Liver (tissue), 9 donors: ENCODE data around the gene VWA2. TPM values are rescaled to one million over a fixed set of nuclear protein-coding genes. Genes with fewer than 3 reads are reported as not detected.

Experiments used
- DNase-seq: peaks from one replicate; pipeline ENCODE4 v3.0.0-alpha.2; 2017; ENCODE audit warnings: low spot score
- H3K27ac ChIP-seq, 2 donors: one replicate each; pipeline ENCODE4 v1.7.0; 2013; ENCODE audit warnings: inconsistent platforms in 2 of 2, low read length in 2 of 2, control low read depth in 1 of 2, low read depth in 1 of 2, mild to moderate bottlenecking in 1 of 2
- H3K27me3 ChIP-seq, 4 donors: one replicate each; pipeline versions ENCODE4 v1.6.1 to v1.7.0; 2013; ENCODE audit warnings: low read length in 3 of 4, inconsistent platforms in 1 of 4, mild to moderate bottlenecking in 1 of 4, moderate library complexity in 1 of 4; ENCODE audit not compliant: control insufficient read depth in 4 of 4, insufficient read depth in 4 of 4
- H3K36me3 ChIP-seq, 4 donors: one replicate each; pipeline versions ENCODE4 v1.6.1 to v1.7.0; 2013; ENCODE audit warnings: low read length in 3 of 4, mild to moderate bottlenecking in 3 of 4, low read depth in 1 of 4, moderate library complexity in 1 of 4; ENCODE audit not compliant: control insufficient read depth in 4 of 4, insufficient read depth in 3 of 4
- H3K4me1 ChIP-seq, 4 donors: one replicate each; pipeline versions ENCODE4 v1.6.1 to v1.7.0; 2013; ENCODE audit warnings: low read length in 3 of 4, mild to moderate bottlenecking in 3 of 4, moderate library complexity in 1 of 4; ENCODE audit not compliant: control insufficient read depth in 4 of 4, insufficient read depth in 4 of 4
- H3K4me3 ChIP-seq, 3 donors: one replicate each; pipeline versions ENCODE4 v1.6.1 to v1.7.0; 2013; ENCODE audit warnings: low read length in 3 of 3, control low read depth in 1 of 3, low read depth in 1 of 3, mild to moderate bottlenecking in 1 of 3
- H3K9ac ChIP-seq, 2 donors: one replicate each; pipeline ENCODE4 v1.7.0; 2013; ENCODE audit warnings: low read length in 2 of 2, mild to moderate bottlenecking in 2 of 2, moderate library complexity in 2 of 2, control low read depth in 1 of 2, low read depth in 1 of 2
- H3K9me3 ChIP-seq, 4 donors: one replicate each; pipeline versions ENCODE4 v1.6.1 to v1.7.0; 2013; ENCODE audit warnings: low read length in 3 of 4; ENCODE audit not compliant: control insufficient read depth in 4 of 4
- EGR1 ChIP-seq, 2 donors: IDR thresholded peaks; 2 replicates each; pipeline ENCODE4 v1.6.1; 2016 to 2018; ENCODE audit warnings: antibody characterized with exemption in 2 of 2, low read depth in 2 of 2
- FOXA1 ChIP-seq: IDR thresholded peaks from 2 replicates; pipeline ENCODE4 v1.6.1; 2016; ENCODE audit warnings: antibody characterized with exemption
- GABPA ChIP-seq, 2 donors: IDR thresholded peaks in 1 of 2; conservative IDR thresholded peaks in 1 of 2; 2 replicates each; pipeline ENCODE4 v1.6.1; 2016; ENCODE audit warnings: antibody characterized with exemption in 2 of 2, mild to moderate bottlenecking in 1 of 2, moderate library complexity in 1 of 2
- HNF4G ChIP-seq: IDR thresholded peaks from 2 replicates; pipeline ENCODE4 v1.6.1; 2016; ENCODE audit warnings: antibody characterized with exemption
- JUND ChIP-seq, 2 donors: IDR thresholded peaks; 2 replicates each; pipeline ENCODE4 v1.6.1; 2016; ENCODE audit warnings: antibody characterized with exemption in 2 of 2
- NR2F2 ChIP-seq: IDR thresholded peaks from 2 replicates; pipeline ENCODE4 v1.6.1; 2016; ENCODE audit warnings: antibody characterized with exemption
- TAF1 ChIP-seq: conservative IDR thresholded peaks from 2 replicates; pipeline ENCODE4 v1.6.1; 2016; ENCODE audit warnings: antibody characterized with exemption, mild to moderate bottlenecking
- ZBTB33 ChIP-seq: IDR thresholded peaks from 2 replicates; pipeline ENCODE4 v1.6.1; 2016; ENCODE audit warnings: antibody characterized with exemption
- WGBS: extraction: QIAGEN DNeasy Blood & Tissue Kit; methylation state at CpG from one replicate; pipeline ENCODE4 v1.1.7; 2013; 5-methylcytosine and 5-hydroxymethylcytosine counted together
- polyA plus RNA-seq, 2 donors: library from polyadenylated mRNA; stranded (reverse) in 1 of 2; unstranded in 1 of 2; fragments of 200-250 nt in 1 of 2; fragments of >200 nt in 1 of 2; fragmentation: Nextera tagmentation in 1 of 2; extraction: Ambion mirVana in 1 of 2; gene quantifications; one replicate each; pipeline versions ENCODE4 v1.2.1 to v1.2.3, GENCODE V29; 2013 to 2015
- total RNA-seq, 2 donors: library from RNA; depleted of rRNA; stranded (reverse); fragments of >200 nt; gene quantifications; one replicate each; pipeline ENCODE4 v1.2.3, GENCODE V29; 2014
- TF ChIP-seq, protein P1 (sequence below): fragments of 150-350 bp; IDR thresholded peaks from 2 replicates; pipeline ENCODE4 v1.5.1; 2017; ENCODE audit warnings: improper control_type of control experiment, low read depth, low read length; ENCODE audit not compliant: missing input control
- TF ChIP-seq, protein P2 (sequence below): IDR thresholded peaks from 2 replicates; pipeline ENCODE4 v1.6.1; 2016; ENCODE audit warnings: antibody characterized with exemption
- donor health status: healthy.
- donor health status: healthy.
- donor health status: healthy.
- donor health status: healthy.
- donor health status: healthy.

The VWA2 gene
- total and polyA plus RNA-seq, 4 donors: 0.05 to 0.25 TPM; not detected in 2

DNA sequence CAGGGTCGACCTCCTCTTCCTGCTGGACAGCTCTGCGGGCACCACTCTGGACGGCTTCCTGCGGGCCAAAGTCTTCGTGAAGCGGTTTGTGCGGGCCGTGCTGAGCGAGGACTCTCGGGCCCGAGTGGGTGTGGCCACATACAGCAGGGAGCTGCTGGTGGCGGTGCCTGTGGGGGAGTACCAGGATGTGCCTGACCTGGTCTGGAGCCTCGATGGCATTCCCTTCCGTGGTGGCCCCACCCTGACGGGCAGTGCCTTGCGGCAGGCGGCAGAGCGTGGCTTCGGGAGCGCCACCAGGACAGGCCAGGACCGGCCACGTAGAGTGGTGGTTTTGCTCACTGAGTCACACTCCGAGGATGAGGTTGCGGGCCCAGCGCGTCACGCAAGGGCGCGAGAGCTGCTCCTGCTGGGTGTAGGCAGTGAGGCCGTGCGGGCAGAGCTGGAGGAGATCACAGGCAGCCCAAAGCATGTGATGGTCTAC is 46.9 kb downstream of the VWA2 start (continued):
- TF ChIP-seq GABPA (IDR thresholded peaks at IDR 0.05 in 1 of 2, conservative IDR thresholded peaks at IDR 0.05 in 1 of 2) (no peak), JUND (IDR thresholded peaks at IDR 0.05) (no peak), HNF4G (no peak)
- TF ChIP-seq, protein P1, sequence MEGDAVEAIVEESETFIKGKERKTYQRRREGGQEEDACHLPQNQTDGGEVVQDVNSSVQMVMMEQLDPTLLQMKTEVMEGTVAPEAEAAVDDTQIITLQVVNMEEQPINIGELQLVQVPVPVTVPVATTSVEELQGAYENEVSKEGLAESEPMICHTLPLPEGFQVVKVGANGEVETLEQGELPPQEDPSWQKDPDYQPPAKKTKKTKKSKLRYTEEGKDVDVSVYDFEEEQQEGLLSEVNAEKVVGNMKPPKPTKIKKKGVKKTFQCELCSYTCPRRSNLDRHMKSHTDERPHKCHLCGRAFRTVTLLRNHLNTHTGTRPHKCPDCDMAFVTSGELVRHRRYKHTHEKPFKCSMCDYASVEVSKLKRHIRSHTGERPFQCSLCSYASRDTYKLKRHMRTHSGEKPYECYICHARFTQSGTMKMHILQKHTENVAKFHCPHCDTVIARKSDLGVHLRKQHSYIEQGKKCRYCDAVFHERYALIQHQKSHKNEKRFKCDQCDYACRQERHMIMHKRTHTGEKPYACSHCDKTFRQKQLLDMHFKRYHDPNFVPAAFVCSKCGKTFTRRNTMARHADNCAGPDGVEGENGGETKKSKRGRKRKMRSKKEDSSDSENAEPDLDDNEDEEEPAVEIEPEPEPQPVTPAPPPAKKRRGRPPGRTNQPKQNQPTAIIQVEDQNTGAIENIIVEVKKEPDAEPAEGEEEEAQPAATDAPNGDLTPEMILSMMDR: no peak

DNA sequence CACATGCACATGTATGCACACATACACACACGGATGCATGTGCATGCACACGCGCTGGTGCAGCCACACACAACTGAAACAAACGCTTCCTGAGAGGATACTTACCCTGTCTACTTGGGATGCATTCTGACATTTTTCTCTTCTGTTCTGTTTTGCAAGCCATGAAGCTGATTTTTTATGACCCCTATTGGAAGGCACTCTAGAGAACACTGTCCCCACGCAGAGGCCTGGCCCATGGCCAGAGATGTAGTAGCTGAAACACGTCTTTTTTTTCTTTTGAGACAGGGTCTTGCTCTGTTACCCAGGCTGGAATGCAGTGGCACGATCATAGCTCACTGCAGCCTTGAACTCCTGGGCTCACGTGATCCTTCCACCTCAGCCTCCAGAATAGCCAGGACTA is 47.9 kb downstream of the VWA2 start:
- H3K9ac ChIP-seq: no peak overlapping the region
- no peaks in the 10 kb centered on the region for H3K9me3 ChIP-seq
- H3K27me3 ChIP-seq: no peaks in the 10 kb centered on the region
- DNase-seq: no peak
- 67% methylated on average over 8 of the region's 8 CpGs for WGBS
- no peak overlapping the region for H3K4me3 ChIP-seq
- H3K4me1 ChIP-seq: no peaks in the 10 kb centered on the region
- H3K27ac ChIP-seq: no peak overlapping the region
- TF ChIP-seq EGR1 (IDR thresholded peaks at IDR 0.05; ENCODE audit: low read depth in 2 of 2) (no peak), GABPA (IDR thresholded peaks at IDR 0.05 in 1 of 2, conservative IDR thresholded peaks at IDR 0.05 in 1 of 2) (no peak), ZBTB33 (no peak), HNF4G (no peak)
- no peaks in the 10 kb centered on the region for H3K36me3 ChIP-seq

DNA sequence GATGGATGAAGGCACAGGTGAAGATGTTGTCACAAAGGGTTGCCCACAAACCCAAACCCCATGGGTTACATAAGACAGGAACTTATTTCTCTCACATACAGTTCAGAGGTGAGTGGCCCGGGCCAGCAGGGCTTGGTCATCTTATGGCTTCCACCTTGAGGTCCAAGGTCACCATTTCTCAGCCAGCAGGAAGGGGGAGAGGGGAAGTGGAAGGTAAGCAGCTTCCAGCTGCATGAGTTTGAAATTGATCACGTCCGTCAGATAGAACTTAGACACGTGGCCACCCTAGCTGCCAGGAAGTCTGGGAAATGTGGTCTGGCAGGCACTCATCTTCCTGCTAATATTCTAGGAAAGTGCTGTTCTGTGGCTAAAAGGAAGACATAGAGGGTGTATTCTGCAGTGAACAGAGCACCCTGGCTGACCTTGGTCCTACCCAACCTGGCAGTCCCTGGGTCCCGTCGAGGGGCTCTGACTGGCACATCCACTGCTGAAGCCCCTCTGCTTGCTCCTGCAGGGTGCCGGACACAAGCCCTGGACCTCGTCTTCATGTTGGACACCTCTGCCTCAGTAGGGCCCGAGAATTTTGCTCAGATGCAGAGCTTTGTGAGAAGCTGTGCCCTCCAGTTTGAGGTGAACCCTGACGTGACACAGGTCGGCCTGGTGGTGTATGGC is 49.5 kb downstream of the VWA2 start:
- Histone ChIP-seq H3K9me3 (no peaks in the 10 kb centered on the region), H3K27ac (no peak overlapping the region), H3K4me3 (no peak overlapping the region), H3K9ac (no peak overlapping the region), H3K27me3 (no peaks in the 10 kb centered on the region), H3K36me3 (no peaks in the 10 kb centered on the region), H3K4me1 (no peaks in the 10 kb centered on the region)
- 76% methylated on average over 11 of the region's 11 CpGs for WGBS
- no peak for DNase-seq
- TF ChIP-seq NR2F2: no peak
- TF ChIP-seq HNF4G: no peak

- no peaks in the 10 kb centered on the region for H3K36me3 ChIP-seq
- no peaks in the 10 kb centered on the region for H3K4me1 ChIP-seq
- H3K9me3 ChIP-seq: no peaks in the 10 kb centered on the region
- H3K9ac ChIP-seq: no peak overlapping the region
- DNase-seq: no peak
- H3K4me3 ChIP-seq: no peak overlapping the region
- WGBS: 98% methylated on average over 16 of the region's 16 CpGs
- H3K27me3 ChIP-seq: no peaks in the 10 kb centered on the region
- H3K27ac ChIP-seq: no peak overlapping the region
- TF ChIP-seq EGR1 (IDR thresholded peaks at IDR 0.05; ENCODE audit: low read depth in 2 of 2): no peak
- no peak for TF ChIP-seq FOXA1
- TF ChIP-seq, protein P2, sequence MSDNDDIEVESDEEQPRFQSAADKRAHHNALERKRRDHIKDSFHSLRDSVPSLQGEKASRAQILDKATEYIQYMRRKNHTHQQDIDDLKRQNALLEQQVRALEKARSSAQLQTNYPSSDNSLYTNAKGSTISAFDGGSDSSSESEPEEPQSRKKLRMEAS: no peak
- TF ChIP-seq TAF1: no peak
These were observed 50.0 kb downstream of the VWA2 start for GRCh38 chr10:114289096-114289436.
